ENCODE results near the gene CCDC9B. TPM values are rescaled to one million over a fixed set of nuclear protein-coding genes. Genes with fewer than 3 reads are reported as not detected.
A peak's percentile ranks its signal among the peaks of the same experiment; 100 is the strongest.

Gene CCDC9B
- total RNA-seq, 1 experiment from 2014 or later = 56.1 TPM

DNA sequence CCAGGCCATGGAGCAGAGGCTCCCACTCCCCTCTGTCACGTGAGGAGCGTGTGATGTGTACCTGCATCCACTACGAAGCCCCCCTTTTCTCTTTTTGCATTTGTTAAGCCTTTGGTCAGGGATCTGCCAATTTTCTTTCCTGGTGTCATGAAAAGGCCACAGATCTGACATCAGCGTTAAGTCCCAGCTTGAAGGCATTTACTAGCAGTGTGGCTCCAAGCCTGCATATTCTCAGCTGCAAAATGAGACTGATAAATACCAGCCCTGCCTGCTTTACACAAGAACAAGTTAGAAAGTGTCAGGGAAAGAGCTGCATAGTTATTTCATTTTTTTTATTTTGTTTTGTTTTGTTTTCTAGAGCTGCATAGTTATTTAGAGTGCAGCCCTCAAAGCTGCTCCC, 55.6 kb downstream of the CCDC9B start:
- ATAC-seq = no peak
- TF ChIP-seq, protein P1, sequence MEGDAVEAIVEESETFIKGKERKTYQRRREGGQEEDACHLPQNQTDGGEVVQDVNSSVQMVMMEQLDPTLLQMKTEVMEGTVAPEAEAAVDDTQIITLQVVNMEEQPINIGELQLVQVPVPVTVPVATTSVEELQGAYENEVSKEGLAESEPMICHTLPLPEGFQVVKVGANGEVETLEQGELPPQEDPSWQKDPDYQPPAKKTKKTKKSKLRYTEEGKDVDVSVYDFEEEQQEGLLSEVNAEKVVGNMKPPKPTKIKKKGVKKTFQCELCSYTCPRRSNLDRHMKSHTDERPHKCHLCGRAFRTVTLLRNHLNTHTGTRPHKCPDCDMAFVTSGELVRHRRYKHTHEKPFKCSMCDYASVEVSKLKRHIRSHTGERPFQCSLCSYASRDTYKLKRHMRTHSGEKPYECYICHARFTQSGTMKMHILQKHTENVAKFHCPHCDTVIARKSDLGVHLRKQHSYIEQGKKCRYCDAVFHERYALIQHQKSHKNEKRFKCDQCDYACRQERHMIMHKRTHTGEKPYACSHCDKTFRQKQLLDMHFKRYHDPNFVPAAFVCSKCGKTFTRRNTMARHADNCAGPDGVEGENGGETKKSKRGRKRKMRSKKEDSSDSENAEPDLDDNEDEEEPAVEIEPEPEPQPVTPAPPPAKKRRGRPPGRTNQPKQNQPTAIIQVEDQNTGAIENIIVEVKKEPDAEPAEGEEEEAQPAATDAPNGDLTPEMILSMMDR (conservative IDR thresholded peaks at IDR 0.05; ENCODE audit: low read depth, low read length) = no peak
- TF ChIP-seq EZH2phosphoT487 (IDR thresholded peaks at IDR 0.05; ENCODE audit: borderline replicate concordance, low read length) = no peak
- TF ChIP-seq EZH2 (IDR thresholded peaks at IDR 0.05; ENCODE audit: low read length, unreplicated experiment) = no peak
- no peaks in the 10 kb centered on the region for H3K4me1 ChIP-seq (ENCODE audit: insufficient read depth, low read length)
- no peaks in the 10 kb centered on the region for H3K27me3 ChIP-seq (ENCODE audit: low read length)
- BruUV-seq (replicated peaks) = no TSS peak
- no peak overlapping the region for H2AFZ ChIP-seq (ENCODE audit: low read length)
- intact Hi-C loops (cut with micrococcal nuclease) = no loop called here
- no peak overlapping the region for H3K27ac ChIP-seq (ENCODE audit: low read length)
- no peak overlapping the region for H3K9ac ChIP-seq (ENCODE audit: low read length)
- POLR2A ChIA-PET (ENCODE audit: unreplicated experiment) = no interaction called here
- H3K4me3 ChIP-seq (ENCODE audit: low read length) = no peak overlapping the region
- no peaks in the 10 kb centered on the region for H4K20me1 ChIP-seq (ENCODE audit: low read length)
- CTCF ChIA-PET = interaction anchor here (0.5 kb wide), 1 partner anchor 112 kb away, joined by 3 read pairs; no protein-coding TSS in a partner anchor
- H3K36me3 ChIP-seq (ENCODE audit: low read depth, low read length) = no peaks in the 10 kb centered on the region
- no peak overlapping the region for H3K4me2 ChIP-seq (ENCODE audit: low read length)
- no peaks in the 10 kb centered on the region for H3K9me3 ChIP-seq (ENCODE audit: low read length)
- DNase-seq = no peak
- H3K9me2 ChIP-seq (replicated peaks; ENCODE audit: low read length) = no peaks in the 10 kb centered on the region
- H3F3A ChIP-seq (ENCODE audit: low read length, unreplicated experiment) = no peaks in the 10 kb centered on the region
- no peaks in the 10 kb centered on the region for H3K79me2 ChIP-seq (ENCODE audit: low read length)

DNA sequence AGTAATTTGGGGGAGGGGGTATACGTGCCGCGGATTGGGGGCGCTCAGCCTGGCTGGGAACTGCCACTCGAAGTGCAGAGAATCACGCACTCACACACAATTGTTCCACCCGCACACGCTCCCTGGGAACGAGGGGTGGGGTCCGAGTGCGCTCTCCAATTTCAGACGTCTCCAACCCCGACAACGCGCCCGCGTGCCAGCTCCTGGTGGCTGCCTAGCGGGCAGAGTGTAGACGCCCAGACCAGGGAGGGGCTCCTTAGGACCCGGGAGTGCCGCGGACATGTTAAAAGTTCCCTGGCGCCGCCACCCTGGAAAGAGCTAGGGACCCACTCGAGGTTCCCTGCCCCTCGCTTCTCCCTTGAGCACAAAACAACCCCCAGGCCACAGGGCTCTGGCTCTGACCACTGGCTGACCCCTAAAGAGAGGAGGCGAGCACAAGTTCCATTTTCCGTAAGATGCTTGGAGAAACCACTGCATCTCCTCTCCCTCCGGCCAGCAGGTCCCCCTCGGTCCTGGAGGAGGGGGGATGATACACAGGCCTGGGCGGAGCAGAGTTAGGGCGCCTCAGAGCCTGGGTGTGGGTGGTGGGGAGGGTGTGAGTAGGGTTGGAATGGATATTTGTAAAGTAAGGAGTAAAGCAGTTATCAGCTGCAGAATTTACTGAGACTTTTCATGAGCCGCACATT, 57.0 kb downstream of the CCDC9B start:
- Histone ChIP-seq H3K27me3 (ENCODE audit: low read length) (no peaks in the 10 kb centered on the region), H3K79me2 (ENCODE audit: low read length) (no peaks in the 10 kb centered on the region), H3K36me3 (ENCODE audit: low read depth, low read length) (no peaks in the 10 kb centered on the region), H3K4me1 (ENCODE audit: insufficient read depth, low read length) (no peaks in the 10 kb centered on the region), H3K9me3 (ENCODE audit: low read length) (no peaks in the 10 kb centered on the region), H3K9ac (ENCODE audit: low read length) (no peak overlapping the region), H3F3A (ENCODE audit: low read length, unreplicated experiment) (no peaks in the 10 kb centered on the region), H4K20me1 (ENCODE audit: low read length) (no peaks in the 10 kb centered on the region), H3K4me3 (ENCODE audit: low read length) (no peak overlapping the region), H3K27ac (ENCODE audit: low read length) (no peak overlapping the region), H3K4me2 (ENCODE audit: low read length) (no peak overlapping the region), H3K9me2 (replicated peaks; ENCODE audit: low read length) (no peaks in the 10 kb centered on the region), H2AFZ (ENCODE audit: low read length) (no peak overlapping the region)
- no TSS peak for BruUV-seq (replicated peaks)
- ChIA-PET CTCF (no interaction called here), POLR2A (ENCODE audit: unreplicated experiment) (interaction anchor here (0.6 kb wide), 1 partner anchor 130 kb away, joined by 3 read pairs; no protein-coding TSS in a partner anchor)
- intact Hi-C loops (cut with micrococcal nuclease) = no loop called here
- DNase-seq = no peak
- TF ChIP-seq EZH2 (IDR thresholded peaks at IDR 0.05; ENCODE audit: low read length, unreplicated experiment) (no peak), EZH2phosphoT487 (IDR thresholded peaks at IDR 0.05; ENCODE audit: borderline replicate concordance, low read length) (no peak)
- TF ChIP-seq, protein P1 (conservative IDR thresholded peaks at IDR 0.05; ENCODE audit: low read depth, low read length) = no peak
- no peak for ATAC-seq

DNA sequence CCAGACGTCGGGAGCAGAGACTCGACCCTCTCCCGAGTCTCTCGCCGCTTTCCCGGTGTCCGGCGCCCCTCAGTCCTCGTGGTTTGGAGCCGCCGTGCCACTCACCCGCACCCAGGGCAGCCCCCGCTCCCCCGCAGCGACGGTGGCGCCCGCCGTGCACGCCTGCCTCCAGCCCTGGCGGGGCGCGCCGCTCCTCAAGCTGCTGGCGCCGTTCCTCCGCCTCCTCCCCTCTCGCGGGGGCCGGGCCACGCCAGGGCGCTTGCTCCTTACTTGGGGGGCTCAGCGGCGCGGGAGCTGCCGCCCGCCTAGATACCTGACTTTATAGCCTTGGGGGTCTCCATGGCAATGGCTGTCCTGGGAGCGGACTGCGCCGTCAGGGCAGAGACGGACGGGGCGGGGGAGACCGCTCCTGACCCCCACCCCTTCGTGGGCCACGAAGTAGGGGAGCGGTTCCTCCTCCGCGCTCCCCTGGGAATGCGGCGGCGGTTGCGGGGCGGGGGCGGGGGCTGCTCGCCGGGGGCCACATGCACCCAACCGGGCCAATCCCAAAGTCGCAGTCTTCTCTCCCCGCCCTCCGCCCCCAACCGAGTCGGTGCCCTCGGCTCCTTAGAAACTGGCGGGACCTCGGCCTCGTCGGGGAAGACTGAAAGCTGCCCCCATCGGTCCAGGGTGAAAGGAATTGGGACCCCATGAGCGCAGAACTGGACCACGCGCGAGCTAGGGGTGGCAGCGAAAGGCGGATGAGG, 57.7 kb downstream of the CCDC9B start, which contains the start of gene ANKRD63:
Gene ANKRD63 (minus strand): TSS at position 196 of the 746 bp plus-strand sequence. CDS start 478 bp downstream, outside the sequence.
- no peaks in the 10 kb centered on the region for H3K9me3 ChIP-seq (ENCODE audit: low read length)
- H3K4me3 ChIP-seq (ENCODE audit: low read length) = peak within 1 kb of the TSS; percentile 83
- peak within 1 kb of the TSS; percentile 96 for H2AFZ ChIP-seq (ENCODE audit: low read length)
- ATAC-seq (peak; percentile 21), DNase-seq (peak; percentile 20)
- ChIA-PET POLR2A (ENCODE audit: unreplicated experiment) (no interaction called here), CTCF (no interaction called here)
- H3K4me1 ChIP-seq (ENCODE audit: insufficient read depth, low read length) = no peaks in the 10 kb centered on the region
- intact Hi-C loops (cut with micrococcal nuclease) = no loop called here
- TF ChIP-seq, protein P1 (conservative IDR thresholded peaks at IDR 0.05; ENCODE audit: low read depth, low read length) = no peak
- no peak for TF ChIP-seq EZH2phosphoT487 (IDR thresholded peaks at IDR 0.05; ENCODE audit: borderline replicate concordance, low read length)
- no peak for TF ChIP-seq EZH2 (IDR thresholded peaks at IDR 0.05; ENCODE audit: low read length, unreplicated experiment)
- H3K27me3 ChIP-seq (ENCODE audit: low read length) = no peaks in the 10 kb centered on the region
- no peaks in the 10 kb centered on the region for H3K79me2 ChIP-seq (ENCODE audit: low read length)
- H3K27ac ChIP-seq (ENCODE audit: low read length) = no peak within 1 kb of the TSS
- no peaks in the 10 kb centered on the region for H3F3A ChIP-seq (ENCODE audit: low read length, unreplicated experiment)
- no peaks in the 10 kb centered on the region for H4K20me1 ChIP-seq (ENCODE audit: low read length)
- no TSS peak for BruUV-seq (replicated peaks)
- no peaks in the 10 kb centered on the region for H3K9me2 ChIP-seq (replicated peaks; ENCODE audit: low read length)
- H3K9ac ChIP-seq (ENCODE audit: low read length) = no peak within 1 kb of the TSS
- H3K36me3 ChIP-seq (ENCODE audit: low read depth, low read length) = no peaks in the 10 kb centered on the region
- H3K4me2 ChIP-seq (ENCODE audit: low read length) = peak within 1 kb of the TSS; percentile 98
